Vagina (tissue), 2 donors: ENCODE results near the gene PITX3.
"Not testable (repeated sequence)": the region's sequence is repeated elsewhere in the genome, so short reads cannot be mapped to it uniquely, and the experiment has no call there.

Experiments used
- POLR2A ChIP-seq, 2 donors: fragments of 450-650 bp; IDR thresholded peaks; one replicate each; pipeline ENCODE4 v1.6.1; 2017; ENCODE audit warnings: antibody characterized with exemption in 2 of 2, mild to moderate bottlenecking in 2 of 2, moderate library complexity in 2 of 2
- TF ChIP-seq, protein P1 (sequence below), 3 experiments: fragments of 450-650 bp in 2 of 3; fragments of 200-600 bp in 1 of 3; sonication (generic) in 1 of 3; IDR thresholded peaks; one replicate each; pipeline ENCODE4 v1.5.1; 2017 to 2019; ENCODE audit warnings: antibody characterized with exemption in 3 of 3, mild to moderate bottlenecking in 2 of 3, moderate library complexity in 2 of 3

DNA sequence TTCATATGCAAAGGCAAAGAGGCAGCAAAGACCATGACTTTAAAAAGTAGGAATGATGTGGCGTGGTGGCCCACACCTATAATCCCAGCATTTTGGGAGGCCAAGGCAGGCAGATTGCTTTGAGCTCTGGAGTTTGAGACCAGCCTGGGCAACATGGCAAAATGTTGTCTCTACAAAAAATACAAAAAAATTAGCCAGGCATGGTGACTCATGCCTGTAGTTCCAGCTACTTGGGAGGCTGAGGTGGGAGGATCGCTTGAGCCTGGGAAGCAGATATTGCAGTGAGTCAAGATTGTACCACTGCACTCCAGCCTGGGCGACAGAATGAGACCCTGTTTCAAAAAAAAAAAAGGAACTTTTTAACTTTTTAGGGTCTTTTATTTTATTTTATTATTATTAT is 11.2 kb upstream of the PITX3 start:
- TF ChIP-seq, protein P1, sequence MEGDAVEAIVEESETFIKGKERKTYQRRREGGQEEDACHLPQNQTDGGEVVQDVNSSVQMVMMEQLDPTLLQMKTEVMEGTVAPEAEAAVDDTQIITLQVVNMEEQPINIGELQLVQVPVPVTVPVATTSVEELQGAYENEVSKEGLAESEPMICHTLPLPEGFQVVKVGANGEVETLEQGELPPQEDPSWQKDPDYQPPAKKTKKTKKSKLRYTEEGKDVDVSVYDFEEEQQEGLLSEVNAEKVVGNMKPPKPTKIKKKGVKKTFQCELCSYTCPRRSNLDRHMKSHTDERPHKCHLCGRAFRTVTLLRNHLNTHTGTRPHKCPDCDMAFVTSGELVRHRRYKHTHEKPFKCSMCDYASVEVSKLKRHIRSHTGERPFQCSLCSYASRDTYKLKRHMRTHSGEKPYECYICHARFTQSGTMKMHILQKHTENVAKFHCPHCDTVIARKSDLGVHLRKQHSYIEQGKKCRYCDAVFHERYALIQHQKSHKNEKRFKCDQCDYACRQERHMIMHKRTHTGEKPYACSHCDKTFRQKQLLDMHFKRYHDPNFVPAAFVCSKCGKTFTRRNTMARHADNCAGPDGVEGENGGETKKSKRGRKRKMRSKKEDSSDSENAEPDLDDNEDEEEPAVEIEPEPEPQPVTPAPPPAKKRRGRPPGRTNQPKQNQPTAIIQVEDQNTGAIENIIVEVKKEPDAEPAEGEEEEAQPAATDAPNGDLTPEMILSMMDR (IDR thresholded peaks at IDR 0.05), result not testable (repeated sequence)
- not testable (repeated sequence) for TF ChIP-seq POLR2A (IDR thresholded peaks at IDR 0.05)
